HepG2 (cell line): ENCODE data around the gene FER1L5. TPM values are rescaled to one million over a fixed set of nuclear protein-coding genes. Genes with fewer than 3 reads are reported as not detected.

ENCODE experiments used
- BRF2 ChIP-seq: sonication (generic); formaldehyde crosslinking; IDR thresholded peaks from 2 replicates; pipeline ENCODE4 v1.8.1; 2022; ENCODE audit warnings: mild to moderate bottlenecking, missing genetic modification reagents
- CEBPB ChIP-seq: IDR thresholded peaks from 2 replicates; pipeline ENCODE4 v1.6.1; 2011; ENCODE audit warnings: low read depth, low read length, improper control_type of control experiment, borderline replicate concordance
- CENPX ChIP-seq: sonication (generic); formaldehyde crosslinking; IDR thresholded peaks from 2 replicates; pipeline ENCODE4 v1.9.0; 2021; ENCODE audit warnings: mild to moderate bottlenecking, missing genetic modification reagents, moderate library complexity
- GPN1 ChIP-seq: sonication (generic); formaldehyde crosslinking; IDR thresholded peaks from 2 replicates; pipeline ENCODE4 v1.5.1; 2020; ENCODE audit warnings: missing genetic modification reagents, borderline replicate concordance
- MTF2 ChIP-seq: sonication (generic); formaldehyde crosslinking; IDR thresholded peaks from 2 replicates; pipeline ENCODE4 v1.5.0; 2020; ENCODE audit warnings: missing genetic modification reagents, borderline replicate concordance
- NAIF1 ChIP-seq: sonication (generic); formaldehyde crosslinking; IDR thresholded peaks from 2 replicates; pipeline ENCODE4 v1.5.0; 2020; ENCODE audit warnings: mild to moderate bottlenecking, missing genetic modification reagents, borderline replicate concordance
- NFATC3 ChIP-seq: sonication (generic); formaldehyde crosslinking; IDR thresholded peaks from 2 replicates; pipeline ENCODE4 v1.5.1; 2020; ENCODE audit warnings: mild to moderate bottlenecking, missing genetic modification reagents
- NR2F2 ChIP-seq: IDR thresholded peaks from 2 replicates; pipeline ENCODE4 v1.6.1; 2012; ENCODE audit warnings: low read depth, inconsistent platforms, borderline replicate concordance
- PITX1 ChIP-seq: sonication (generic); formaldehyde crosslinking; IDR thresholded peaks from 2 replicates; pipeline ENCODE4 v1.5.1; 2020; ENCODE audit warnings: mild to moderate bottlenecking, missing genetic modification reagents
- RARA ChIP-seq: IDR thresholded peaks from 2 replicates; pipeline ENCODE4 v1.6.1; 2016; ENCODE audit warnings: missing genetic modification reagents, missing compliant biosample characterization
- SOX6 ChIP-seq, 2 experiments: fragments of 450-650 bp in 1 of 2; sonication (generic) in 1 of 2; formaldehyde crosslinking in 1 of 2; IDR thresholded peaks; 2 replicates each; pipeline versions ENCODE4 v1.4.0 to v1.6.1; 2017 to 2020; ENCODE audit warnings: antibody characterized with exemption in 1 of 2, mild to moderate bottlenecking in 1 of 2, missing genetic modification reagents in 1 of 2
- SP5 ChIP-seq: IDR thresholded peaks from 2 replicates; pipeline ENCODE4 v1.6.1; 2016; ENCODE audit warnings: low read depth, borderline replicate concordance
- TERF1 ChIP-seq: sonication (generic); formaldehyde crosslinking; IDR thresholded peaks from 2 replicates; pipeline ENCODE4 v1.8.0; 2022; ENCODE audit warnings: mild to moderate bottlenecking, missing genetic modification reagents, moderate library complexity
- THAP11 ChIP-seq: IDR thresholded peaks from 2 replicates; pipeline ENCODE4 v1.6.1; 2016; ENCODE audit warnings: missing biosample characterization, missing genetic modification reagents
- ZBTB4 ChIP-seq: sonication (generic); formaldehyde crosslinking; IDR thresholded peaks from 2 replicates; pipeline ENCODE4 v1.4.0; 2020; ENCODE audit warnings: missing genetic modification reagents, mild to moderate bottlenecking, borderline replicate concordance
- ZMAT5 ChIP-seq: sonication (generic); formaldehyde crosslinking; IDR thresholded peaks from 2 replicates; pipeline ENCODE4 v1.5.0; 2020; ENCODE audit warnings: mild to moderate bottlenecking, low read depth, missing genetic modification reagents, borderline replicate concordance
- ZNF282 ChIP-seq: fragments of 450-650 bp; IDR thresholded peaks from 2 replicates; pipeline ENCODE4 v1.6.1; 2018; ENCODE audit not compliant: partially characterized antibody
- ZNF333 ChIP-seq: sonication (generic); formaldehyde crosslinking; IDR thresholded peaks from 2 replicates; pipeline ENCODE4 v1.4.0; 2020; ENCODE audit warnings: mild to moderate bottlenecking, missing genetic modification reagents, borderline replicate concordance
- ZNF484 ChIP-seq: sonication (generic); formaldehyde crosslinking; IDR thresholded peaks from 2 replicates; pipeline ENCODE4 v1.5.1; 2020; ENCODE audit warnings: mild to moderate bottlenecking, low read depth, missing genetic modification reagents, borderline replicate concordance
- ZNF619 ChIP-seq: sonication (generic); formaldehyde crosslinking; IDR thresholded peaks from 2 replicates; pipeline ENCODE4 v1.4.0; 2020; ENCODE audit warnings: mild to moderate bottlenecking, missing genetic modification reagents
- ZNF710 ChIP-seq: sonication (generic); formaldehyde crosslinking; IDR thresholded peaks from 2 replicates; pipeline ENCODE4 v1.5.0; 2020; ENCODE audit warnings: mild to moderate bottlenecking, missing genetic modification reagents, borderline replicate concordance
- polyA plus RNA-seq, 8 experiments: library from polyadenylated mRNA; depleted of rRNA in 3 of 8; stranded (reverse) in 7 of 8; unstranded in 1 of 8; fragments of >200 nt; fragmentation: Illumina TruSeq in 4 of 8; extraction: Trizol in 4 of 8; gene quantifications; 2 replicates each; pipeline versions ENCODE4 v1.2.1 to v1.2.3, GENCODE V29; 2011 to 2016; ENCODE audit warnings: low read depth in 4 of 8, missing spikeins in 1 of 8, mixed read lengths in 1 of 8; ENCODE audit not compliant: insufficient read depth in 1 of 8
- total RNA-seq, 5 experiments: library from RNA; depleted of rRNA; stranded (reverse); fragments of >200 nt; fragmentation: Illumina TruSeq; extraction: Trizol; gene quantifications; 2 replicates each; pipeline ENCODE4 v1.2.3, GENCODE V29; 2016; ENCODE audit warnings: low read depth in 1 of 5

FER1L5 gene
- total and polyA plus RNA-seq, 2 of the 13 experiments (the other 11 are each of a cell fraction or from before 2014, with no cell fraction given), result 0.02 to 0.08 TPM

GRCh38 chr2:96739633-96740428, 97.3 kb downstream of the FER1L5 start, which contains the start of gene LMAN2L (continued):
- TF ChIP-seq ZBTB4 (peak; percentile 55; the same call in 1 of the 2 replicates), ZNF484 (no peak), CEBPB (no peak), GPN1 (CRISPR knock-in tag) (no peak), RARA (CRISPR knock-in tag) (no peak), ZNF710 (CRISPR knock-in tag) (no peak), SOX6 (IDR thresholded peaks at IDR 0.05) (no peak), SOX6 (CRISPR knock-in tag; IDR thresholded peaks at IDR 0.05) (peak; percentile 29; the same call in 1 of the 2 replicates), ZNF619 (CRISPR knock-in tag) (no peak), NR2F2 (peak; percentile 35; the same call in 1 of the 2 replicates), CENPX (CRISPR knock-in tag) (no peak), THAP11 (CRISPR knock-in tag) (peak; percentile 97), TERF1 (CRISPR knock-in tag) (no peak), MTF2 (CRISPR knock-in tag) (no peak), NAIF1 (CRISPR knock-in tag) (no peak), NFATC3 (CRISPR knock-in tag) (0 out of 2 replicates have a peak, but pooled peaks have one; percentile 63), PITX1 (CRISPR knock-in tag) (no peak), ZNF333 (CRISPR knock-in tag) (peak; percentile 65; the same call in 1 of the 2 replicates), SP5 (CRISPR knock-in tag) (no peak; the same call in 1 of the 2 replicates), ZMAT5 (CRISPR knock-in tag) (no peak), BRF2 (CRISPR knock-in tag) (no peak), ZNF282 (no peak)
